ENCODE measurements around the gene POLN.

The POLN gene

DNA sequence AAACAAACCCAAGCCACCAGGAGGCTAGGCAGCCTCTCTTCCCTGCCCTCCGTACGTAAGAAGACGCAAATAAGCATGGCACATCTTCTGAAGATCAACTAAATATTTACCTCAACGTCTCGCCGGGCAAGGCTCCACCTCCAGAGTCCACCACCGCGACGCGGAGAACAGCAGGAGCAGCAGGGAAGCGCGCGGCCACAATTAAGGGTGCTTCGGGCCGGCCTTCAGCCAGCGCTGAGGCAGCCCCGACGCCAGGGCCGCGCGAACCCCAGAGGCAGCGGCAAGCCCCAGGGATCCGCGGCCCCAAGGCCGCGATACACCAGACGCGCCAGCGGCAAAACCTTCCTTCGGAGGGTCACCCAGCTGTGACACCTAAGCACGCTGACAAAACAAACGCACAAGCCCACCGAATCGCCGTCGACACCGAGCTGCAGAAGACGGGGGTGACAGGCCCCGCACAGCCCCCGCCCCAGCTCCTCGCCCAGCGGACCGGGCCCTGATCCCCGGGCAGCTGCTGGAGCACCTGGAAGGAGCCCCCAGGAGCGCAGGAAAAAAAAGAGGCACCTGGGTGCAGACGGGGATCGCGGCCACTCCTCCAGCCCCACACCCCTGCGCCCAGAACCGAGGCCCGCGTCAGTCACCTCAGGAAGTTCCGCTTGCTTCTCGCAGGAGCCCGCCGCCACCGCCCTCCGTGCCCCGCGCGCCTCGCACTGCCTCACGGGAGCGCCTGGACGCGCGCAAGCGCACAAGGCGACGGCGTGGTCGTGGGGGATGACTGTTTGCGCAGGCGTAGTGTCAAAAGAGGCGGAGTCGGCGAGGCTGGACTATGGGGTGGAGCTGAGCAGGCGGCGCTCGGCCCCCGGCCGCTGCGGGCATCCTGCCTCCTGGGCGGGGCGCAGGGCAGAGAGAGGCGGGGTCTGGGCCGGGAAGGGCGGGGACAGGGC is at the start of gene POLN, which contains the start of gene HAUS3:
TSS of gene POLN (minus strand) at position 712 of the 944 bp plus-strand sequence. CDS start 12,890 bp downstream, outside the sequence.
TSS of gene HAUS3 (minus strand) at position 712 of the 944 bp plus-strand sequence. CDS start 1,175 bp downstream, outside the sequence.
- peak; percentile 84 for DNase-seq

DNA sequence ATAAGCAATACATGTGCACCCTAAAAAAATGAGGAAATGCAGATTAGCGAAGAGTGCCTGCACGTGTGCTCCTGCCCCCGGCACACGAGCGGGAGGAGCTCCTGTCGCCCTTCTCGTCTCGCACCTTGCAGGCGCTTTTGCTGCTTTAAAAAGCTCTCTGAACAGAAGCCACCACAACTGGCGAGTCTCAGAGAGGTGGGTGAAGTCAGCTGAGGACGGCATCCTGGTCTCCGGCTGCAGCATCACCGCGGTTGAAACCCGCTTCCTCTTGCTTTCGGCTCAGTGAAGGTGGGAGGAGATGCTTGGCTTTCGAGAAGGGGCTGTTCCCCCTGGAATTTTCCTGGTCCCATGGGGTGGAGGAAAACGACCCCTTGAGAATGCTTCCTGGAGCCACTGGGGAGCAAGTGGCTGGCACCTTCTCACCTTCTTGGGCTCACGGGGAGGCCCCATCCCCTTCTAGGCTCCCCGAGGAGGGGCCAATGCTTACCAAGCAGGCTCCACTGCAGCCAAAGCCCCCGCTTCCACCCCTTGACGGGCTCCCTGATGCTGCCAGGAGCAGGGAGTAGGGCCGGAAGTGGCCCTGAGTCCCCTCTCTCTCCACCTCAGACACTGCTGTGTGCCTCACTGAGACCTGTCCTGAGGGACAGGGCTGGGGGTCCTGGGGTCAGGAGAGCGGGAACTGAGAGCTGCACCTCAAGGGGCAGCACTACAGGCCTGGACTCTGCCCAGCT is 49.2 kb upstream of the POLN start:
- no peak for DNase-seq

DNA sequence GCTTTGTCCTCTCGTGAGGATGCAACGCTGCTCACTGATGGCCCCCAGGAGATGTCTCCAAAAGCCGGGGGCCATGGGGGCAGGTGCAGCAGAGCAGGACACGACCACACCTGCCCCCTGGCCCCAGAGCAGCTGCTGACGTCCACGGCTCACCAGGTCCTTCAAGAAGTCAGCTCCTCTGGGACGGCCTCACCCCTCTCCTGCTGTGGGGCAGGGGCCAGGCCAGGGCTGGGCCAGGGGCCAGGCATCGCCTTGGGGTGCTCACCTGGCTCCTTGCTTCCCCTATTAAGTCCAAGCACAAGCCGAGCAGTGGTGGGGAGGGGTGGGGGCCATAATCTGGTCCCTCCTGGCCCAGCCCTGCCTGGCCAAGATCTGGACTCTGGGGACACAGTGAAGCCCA is 48.6 kb upstream of the POLN start:
- DNase-seq = no peak

DNA sequence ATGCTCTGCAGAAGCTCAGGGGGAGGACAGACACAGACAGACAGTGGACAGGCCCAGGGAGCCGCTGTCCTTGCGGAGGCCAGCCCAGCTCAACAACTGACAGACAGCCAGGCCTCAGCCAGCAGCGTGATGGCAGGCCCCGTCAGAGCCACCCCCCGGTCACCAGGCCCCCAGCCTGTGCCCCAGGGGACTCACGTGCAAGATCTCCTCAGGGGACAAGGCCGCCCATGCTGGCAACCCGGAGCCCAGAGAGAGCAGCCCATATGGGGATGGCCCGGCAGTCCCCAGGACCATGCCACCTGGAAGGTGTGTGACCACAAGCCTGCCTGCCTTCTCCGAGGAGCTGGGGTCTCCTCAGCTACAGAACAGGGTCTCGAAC is 48.0 kb upstream of the POLN start:
- no peak for DNase-seq

DNA sequence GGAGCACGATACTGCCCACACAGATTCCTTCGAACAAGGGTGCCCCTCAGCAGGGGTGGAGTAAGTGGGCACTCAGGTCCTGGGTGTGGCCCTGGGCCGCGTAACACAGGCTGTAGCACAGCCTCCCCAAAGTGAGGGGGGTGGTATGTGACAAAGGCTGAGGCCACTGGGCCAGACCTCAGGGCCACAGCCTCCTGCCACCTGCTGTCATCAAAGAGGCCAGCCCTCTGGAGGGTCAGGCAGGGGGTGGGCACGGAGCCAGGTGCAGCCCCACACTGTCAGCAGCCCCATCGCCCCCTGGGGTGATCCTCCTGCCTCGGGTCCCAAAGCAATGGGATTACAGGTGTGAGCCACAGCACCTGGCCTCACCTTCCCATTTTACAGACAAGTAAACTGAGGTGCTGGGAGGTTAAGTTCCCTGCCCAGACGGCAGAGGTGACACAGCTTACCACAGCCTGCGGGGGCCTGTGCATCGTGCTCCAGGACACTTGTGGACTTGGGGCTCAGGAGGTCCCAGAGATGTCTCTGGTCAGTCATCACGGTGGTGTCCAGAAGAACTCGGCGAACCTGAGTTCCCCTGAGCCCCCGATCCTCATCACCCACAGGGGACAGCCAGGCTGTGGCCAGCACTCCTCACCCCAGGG is 47.5 kb upstream of the POLN start:
- DNase-seq = no peak

DNA sequence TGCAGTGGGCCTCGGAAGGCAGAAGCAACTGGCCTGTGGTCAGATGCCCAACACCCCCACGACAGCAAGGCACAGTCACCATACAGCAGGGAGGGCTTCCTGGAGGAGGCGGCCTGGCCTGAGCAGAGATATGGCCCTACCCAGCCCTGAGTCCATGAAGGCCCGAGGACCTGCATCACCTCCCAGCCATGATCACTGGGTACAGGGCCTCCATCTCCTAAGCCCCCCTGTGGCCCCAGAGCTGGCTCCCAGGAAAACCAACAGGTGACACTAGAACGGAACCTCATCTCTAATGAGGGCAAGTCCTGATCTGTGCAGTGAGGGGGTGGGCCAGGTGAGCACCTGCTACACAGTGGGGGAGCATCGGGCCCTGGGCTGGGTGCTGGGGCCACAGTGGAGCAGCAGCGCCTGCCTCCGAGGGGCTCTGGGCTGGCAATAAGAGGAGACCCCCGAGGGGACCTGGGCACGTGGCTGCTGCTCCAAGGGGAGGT is 46.2 kb upstream of the POLN start:
- no peak for DNase-seq

DNA sequence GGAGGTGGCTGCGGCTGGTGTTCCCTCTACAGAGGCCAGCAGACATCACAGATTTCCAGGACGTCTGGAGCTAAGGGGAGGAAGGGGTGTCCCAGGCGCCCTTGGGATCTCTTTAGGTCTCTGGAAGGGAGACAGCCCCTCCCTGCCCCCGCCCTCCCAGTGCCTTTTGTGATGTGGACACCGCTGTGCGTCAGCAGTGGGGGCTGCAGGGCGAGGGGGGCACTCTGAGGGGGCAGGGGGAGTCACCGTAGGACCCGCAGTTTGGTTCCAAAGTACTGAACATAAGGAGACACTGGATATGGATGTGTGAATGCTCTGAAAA is 45.6 kb upstream of the POLN start:
- no peak for DNase-seq

DNA sequence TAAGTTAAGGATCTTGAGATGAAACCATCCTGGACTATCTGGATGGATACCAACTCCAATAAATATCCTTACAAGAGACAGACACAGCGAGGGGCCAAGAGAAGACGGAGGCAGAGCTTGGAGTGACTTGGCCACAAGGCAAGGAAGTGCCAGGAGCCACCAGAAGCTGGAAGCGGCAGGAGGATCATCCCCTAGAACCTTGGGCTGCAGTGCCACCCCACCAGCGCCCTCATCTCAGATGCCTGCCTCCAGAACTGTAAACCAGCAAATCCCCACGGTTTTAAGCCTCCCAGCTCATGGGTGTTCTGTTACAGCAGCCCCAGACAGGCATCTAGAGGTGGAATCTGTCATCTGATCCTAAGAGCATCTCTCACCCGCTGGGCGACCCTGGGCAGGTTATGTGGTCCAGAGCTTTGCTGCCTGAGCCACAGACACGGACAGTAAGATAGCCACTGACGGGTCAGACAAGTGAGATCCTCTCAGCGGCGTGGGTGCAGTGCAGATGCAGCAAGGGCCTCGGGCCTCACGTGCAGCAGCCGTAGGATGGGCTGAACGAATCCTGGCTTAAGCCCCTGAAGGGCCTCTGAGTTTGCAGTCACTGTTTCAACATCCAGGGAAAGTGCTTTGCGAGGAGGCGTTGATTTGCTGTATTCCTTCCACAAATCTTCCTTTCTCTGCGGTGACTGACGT is 45.1 kb upstream of the POLN start:
- DNase-seq = no peak

DNA sequence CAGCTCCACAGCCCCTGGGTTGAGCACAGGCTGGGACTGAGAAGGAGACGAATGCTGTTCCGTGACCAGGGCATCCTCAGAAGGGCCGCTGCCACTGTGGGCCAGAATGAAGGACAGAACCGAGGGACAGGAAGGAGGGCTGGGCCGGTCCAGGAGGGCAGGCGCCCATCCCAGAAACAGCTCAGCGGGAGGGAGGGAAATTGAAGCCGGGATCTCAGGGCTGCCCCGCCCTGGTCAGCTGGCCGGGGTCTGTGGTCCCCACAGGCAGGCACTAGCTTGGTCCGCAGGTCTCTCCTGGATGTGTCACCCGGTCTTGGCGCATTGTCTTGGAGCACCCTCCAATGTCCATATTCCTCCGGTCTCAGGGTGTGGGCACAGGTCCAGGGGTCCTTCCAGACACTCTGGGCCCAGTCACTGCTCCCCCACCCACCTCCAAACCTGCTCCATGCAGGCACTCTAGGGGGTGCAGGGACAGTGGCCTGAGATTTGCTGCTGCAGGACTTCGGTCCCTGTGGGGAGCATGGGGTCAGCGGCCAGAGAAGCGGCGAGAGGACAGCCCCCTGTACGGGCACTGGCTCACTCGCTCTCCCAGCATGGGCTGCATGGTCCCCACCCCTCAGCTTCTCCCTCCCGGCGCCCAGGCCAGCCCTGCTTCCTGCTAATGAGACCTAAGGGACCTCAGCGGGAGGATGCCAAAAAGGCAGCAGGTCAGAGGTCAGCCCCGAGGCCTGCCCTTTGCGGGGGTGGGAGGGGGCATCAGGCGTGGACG is 43.9 kb upstream of the POLN start:
- DNase-seq = no peak

DNA sequence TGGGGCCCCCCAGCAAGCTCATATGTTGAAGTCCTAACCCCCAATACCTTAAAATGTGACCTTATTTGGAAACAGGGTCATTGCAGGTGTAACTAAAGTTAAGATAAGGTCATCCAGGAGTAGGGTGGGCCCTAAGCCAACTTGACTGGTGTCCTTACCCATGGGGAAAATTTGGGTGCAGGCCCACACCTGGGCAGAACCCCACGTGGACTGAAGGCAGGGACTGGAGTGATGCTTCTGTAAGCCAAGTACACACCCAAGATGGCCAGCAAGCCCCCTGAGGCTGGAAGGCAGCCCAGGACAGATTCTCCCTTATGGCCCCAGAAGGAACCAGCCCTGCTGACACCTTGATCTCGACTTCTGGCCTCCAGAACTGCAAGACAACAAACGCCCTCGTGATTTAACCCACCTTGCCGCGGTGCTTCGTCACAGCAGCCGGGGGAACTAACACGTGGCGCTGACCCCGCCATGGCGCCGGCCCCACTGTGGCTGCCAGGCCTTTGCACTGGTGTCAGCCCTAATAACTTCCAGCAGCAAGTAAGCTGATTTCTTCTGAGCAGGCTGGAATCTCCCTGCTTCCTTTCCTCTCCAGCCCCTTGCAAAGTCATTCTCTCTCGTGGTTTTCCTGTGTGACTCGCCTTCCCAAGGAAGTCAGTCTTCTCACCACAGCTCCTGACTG is 43.2 kb upstream of the POLN start:
- no peak for DNase-seq

DNA sequence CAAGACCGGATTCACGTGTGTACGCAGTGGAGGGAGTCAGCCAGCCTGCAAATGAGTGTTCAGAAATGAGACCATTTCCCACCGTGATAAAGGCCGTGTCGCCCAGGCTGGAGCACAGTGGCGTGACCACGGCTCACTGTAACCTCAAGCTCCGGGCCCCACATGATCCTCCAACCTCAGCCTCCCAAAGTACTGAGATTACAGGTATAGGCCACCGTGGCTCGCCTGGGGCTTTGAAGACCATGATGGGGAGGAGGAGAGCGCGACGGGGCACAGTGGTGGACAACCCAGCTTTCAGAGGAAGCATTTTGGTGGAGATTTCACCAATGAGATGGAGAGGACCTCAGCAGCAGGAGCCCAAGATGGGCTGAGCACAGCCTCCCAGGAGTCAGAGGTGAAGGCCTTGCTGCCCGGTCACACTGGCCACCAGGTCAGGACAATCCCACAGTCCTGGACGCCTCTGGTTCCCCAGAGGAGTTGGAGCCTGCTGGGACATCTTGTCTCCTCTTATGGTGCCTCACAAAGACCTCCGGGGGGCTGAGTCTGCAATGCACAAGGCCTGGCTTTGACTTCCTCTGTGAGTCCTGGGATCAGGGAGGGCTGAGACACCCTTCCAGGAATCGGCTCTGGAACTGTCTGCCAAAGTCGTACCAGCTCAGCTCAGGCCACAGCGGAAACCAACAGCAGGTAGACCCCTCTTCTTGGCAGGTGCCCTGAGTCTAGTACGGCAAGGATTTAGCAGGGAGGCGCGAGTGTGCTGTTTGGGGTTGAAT is 42.4 kb upstream of the POLN start:
- no peak for DNase-seq

DNA sequence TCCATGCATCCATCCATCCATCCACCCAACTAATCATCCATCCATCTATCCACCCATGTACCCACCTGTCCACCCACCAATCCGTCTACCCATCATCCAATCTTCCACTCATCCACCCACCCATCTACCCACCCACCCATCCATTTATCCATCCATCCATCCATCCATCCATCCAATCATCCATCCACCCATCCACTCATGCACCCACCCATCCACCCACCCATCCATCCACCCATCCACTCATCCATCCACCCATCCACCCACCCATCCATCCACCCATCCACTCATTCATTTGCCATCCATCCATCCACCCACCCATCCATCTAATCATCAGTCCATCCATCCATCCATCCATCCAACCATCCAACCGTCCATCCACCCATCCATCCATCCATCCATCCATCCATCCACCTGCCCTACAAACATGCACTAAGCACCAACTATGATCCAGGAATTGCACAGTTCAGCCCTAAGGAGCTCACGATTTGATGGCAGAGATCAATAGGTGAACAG is 41.3 kb upstream of the POLN start:
- no peak for DNase-seq

DNA sequence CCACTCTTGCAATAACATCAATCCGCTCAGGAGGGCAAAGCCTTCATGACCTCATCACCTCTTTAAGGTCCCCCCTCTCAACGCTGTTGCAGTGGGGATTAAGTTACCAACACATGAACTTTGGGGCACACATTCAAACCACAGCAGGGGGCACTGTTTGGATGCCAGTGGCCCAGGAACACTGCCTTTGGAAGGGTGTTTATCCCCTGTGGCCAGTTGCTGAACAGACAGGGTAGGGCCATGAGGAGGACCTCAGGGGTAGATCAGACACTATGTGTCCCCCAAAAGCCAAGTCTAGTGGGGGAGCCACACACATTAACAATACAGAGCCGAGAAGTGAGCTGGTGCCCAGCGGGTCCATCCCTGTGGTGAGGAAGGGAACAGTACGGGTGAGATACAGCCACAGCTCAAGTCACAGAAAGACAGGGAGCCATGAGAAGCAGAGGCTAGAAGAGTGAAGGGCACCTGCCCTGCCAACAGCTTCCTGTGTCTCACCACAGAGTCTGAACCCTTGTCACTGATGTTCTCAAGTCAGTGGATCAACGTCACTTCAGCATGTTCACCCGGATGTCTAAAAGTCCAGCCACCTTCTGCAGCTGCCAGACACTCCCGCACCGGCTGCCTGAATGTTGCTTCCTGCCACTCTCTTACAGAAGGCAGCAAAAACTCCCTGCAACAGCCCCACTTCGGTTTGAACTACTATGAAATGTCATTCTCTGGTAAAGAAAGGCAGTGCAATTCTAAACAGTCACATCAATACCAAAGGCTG is 39.8 kb upstream of the POLN start:
- DNase-seq = no peak

DNA sequence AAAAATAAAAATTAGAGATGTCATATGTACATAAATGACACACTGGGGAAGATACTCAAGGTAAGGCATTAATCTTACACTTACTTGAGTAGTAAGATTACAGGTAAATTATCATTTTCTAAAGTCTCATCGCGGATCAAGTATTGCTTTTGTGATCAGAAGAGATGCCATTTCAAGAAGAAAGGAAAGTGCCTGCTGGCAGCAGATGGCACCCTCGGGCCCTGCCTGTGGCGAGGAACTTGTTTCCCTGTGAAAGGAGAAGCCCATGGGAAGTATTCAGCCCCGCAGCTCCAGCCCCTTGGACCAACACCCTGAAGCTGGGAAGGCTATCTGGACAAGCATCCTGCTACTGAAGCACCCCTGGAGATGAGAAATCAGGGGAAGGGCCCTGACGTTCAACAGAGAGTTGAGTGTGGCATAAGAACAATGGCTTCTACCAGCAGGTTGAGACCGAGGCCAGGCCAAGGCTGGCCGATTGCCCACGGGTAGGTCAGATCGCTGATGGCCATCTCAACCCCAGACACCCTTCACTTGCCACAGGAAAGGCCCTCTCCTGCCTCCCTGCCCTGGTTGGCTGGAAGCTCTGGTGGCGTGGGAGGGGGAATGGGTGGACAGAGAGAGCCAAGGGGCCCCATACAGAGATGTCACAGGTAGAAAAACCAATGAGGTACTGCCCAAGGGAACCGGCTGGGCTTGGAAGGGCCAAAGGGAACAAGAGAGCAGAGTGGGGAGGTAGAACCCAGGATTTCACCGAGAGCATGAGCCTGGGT is 38.8 kb upstream of the POLN start:
- peak; percentile 18 for DNase-seq

DNA sequence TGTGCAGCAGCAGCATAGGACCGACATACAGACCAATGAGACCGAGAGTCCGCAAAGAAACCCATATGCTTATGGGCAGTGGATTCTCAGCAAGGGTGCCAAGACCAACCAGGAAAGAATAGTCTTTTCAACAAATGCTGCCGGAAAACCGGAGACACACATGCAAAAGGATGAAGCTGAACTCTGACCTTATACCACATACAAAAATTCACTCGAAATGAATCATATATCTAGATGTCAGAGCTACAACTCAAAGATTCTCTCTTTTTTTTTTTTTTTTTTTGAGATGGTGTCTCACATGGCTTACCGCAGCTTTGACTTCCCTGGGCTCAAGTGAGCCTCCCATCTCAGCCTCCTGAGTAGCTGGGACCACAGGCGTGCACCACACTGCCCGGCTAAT is 36.0 kb upstream of the POLN start:
- DNase-seq = no peak

DNA sequence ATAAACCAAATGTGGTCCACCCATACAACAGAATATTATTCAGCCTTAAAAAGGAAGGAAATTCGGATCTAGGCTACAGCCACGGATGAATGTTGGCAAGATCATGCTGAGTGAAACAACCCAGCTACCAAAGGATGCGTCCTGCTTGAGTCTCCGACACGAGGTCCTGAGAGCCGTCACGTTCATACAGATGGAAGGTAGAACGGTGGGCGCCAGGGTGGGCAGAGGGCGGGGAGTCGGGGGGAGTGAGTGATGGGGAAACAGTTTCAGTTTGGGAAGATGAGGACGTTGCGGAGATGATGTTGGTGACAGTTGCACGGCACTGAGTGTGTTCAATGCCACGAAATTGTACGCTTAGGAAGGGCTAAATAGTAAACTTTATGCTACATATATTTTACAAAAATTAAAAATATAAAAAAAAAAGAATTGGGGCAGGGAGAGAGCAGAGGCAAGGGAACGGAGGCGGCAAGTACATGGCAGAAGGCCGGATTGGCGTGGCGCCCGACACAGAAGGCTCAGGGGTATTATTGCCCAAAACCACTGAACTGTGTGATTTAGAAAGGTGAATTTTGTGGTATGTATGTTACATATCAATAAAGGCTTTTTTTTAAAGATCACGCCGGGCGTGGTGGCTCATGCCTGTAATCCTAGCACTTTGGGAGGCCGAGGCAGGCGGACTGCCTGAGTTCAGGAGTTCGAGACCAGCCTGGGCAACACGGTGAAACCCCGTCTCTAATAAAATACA is 34.8 kb upstream of the POLN start:
- DNase-seq = no peak

DNA sequence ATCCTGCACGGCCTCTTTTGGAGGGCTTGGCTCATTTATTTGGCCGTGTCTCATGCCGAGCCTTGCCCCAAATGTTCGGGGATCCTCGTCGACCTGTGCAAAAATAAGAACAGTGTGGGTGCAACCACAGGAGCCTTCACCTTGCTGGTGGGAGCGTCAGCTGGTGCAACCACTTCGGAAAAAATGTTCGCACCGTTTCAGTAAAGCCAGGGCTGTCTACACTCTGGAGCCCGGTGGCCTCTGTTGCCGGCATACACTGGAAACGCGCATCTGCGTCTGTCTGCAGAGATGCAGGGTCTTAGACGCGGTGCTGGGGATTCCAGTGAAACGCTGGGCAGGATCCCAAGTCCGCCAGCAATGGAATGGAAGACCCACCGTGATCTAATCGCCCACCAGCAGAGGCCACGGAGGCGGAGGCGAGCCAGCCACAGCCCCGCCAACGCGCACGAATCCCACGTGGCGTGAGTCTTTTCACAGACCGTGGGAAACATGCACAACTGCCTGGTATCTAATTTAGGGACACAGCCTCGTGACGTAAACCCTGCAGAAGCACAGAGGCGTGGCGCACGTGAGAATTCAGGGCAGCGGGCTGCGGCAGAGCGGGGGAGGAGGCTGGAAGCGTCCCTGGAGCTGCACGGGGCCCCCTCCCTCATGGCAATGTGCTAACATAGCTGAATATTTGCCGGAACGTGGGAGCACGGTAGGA is 33.8 kb upstream of the POLN start:
- DNase-seq = no peak

Data from NCI-H1105 treated with DMSO at 0.1 percent for 48 hours (cell line).